Fibroblast of lung (primary cell): Measurements from ENCODE around the gene PLXNA2. TPM values are rescaled to one million over a fixed set of nuclear protein-coding genes. Genes with fewer than 3 reads are reported as not detected.
A peak's percentile ranks its signal among the peaks of the same experiment; 100 is the strongest.

Experiments
- DNase-seq, 2 donors: peaks; one replicate each; pipeline versions ENCODE4 v3.0.0 to v3.0.0-alpha.2; 2010; ENCODE audit warnings: low read depth in 2 of 2
- H2AFZ ChIP-seq: 2 replicates; pipeline ENCODE4 v1.5.1; 2012; ENCODE audit warnings: low read length, control low read depth, inconsistent platforms
- H3K27ac ChIP-seq: 2 replicates; pipeline ENCODE4 v1.5.1; 2011; ENCODE audit warnings: low read length, control low read depth; ENCODE audit not compliant: insufficient read depth
- H3K27me3 ChIP-seq: 2 replicates; pipeline ENCODE4 v1.5.1; 2011; ENCODE audit warnings: mild to moderate bottlenecking, low read length; ENCODE audit not compliant: control insufficient read depth, insufficient read depth
- H3K36me3 ChIP-seq: 2 replicates; pipeline ENCODE4 v1.5.1; 2011; ENCODE audit warnings: low read length; ENCODE audit not compliant: control insufficient read depth, insufficient read depth
- H3K4me1 ChIP-seq: 2 replicates; pipeline ENCODE4 v1.5.1; 2011; ENCODE audit warnings: low read length; ENCODE audit not compliant: control insufficient read depth, insufficient read depth; ENCODE audit errors: extremely low read depth
- H3K4me2 ChIP-seq: 2 replicates; pipeline ENCODE4 v1.5.1; 2011; ENCODE audit warnings: low read length, control low read depth; ENCODE audit not compliant: insufficient read depth; ENCODE audit errors: extremely low read depth
- H3K4me3 ChIP-seq, 4 experiments: fragments of 200-600 bp in 1 of 4; sonication (generic) in 1 of 4; replicated peaks in 1 of 4; 2 replicates each; pipeline ENCODE4 v1.5.1; 2011 to 2016; ENCODE audit warnings: low read length in 4 of 4, low read depth in 3 of 4, mild to moderate bottlenecking in 3 of 4, control low read depth in 2 of 4, inconsistent platforms in 1 of 4, mixed read lengths in 1 of 4; ENCODE audit not compliant: insufficient read depth in 1 of 4; ENCODE audit errors: control extremely low read depth in 1 of 4
- H3K79me2 ChIP-seq: 2 replicates; pipeline ENCODE4 v1.5.1; 2012; ENCODE audit warnings: mild to moderate bottlenecking, low read length, inconsistent platforms; ENCODE audit not compliant: control insufficient read depth, insufficient read depth
- H3K9ac ChIP-seq: 2 replicates; pipeline ENCODE4 v1.5.1; 2011; ENCODE audit warnings: mild to moderate bottlenecking, low read length, control low read depth; ENCODE audit not compliant: insufficient read depth
- H3K9me3 ChIP-seq: 2 replicates; pipeline ENCODE4 v1.5.1; 2012; ENCODE audit warnings: low read depth, low read length; ENCODE audit not compliant: control insufficient read depth, insufficient read depth
- H4K20me1 ChIP-seq: 2 replicates; pipeline ENCODE4 v1.5.1; 2011; ENCODE audit warnings: low read length; ENCODE audit not compliant: control insufficient read depth, insufficient read depth; ENCODE audit errors: extremely low read depth
- CTCF ChIP-seq, 2 donors: IDR thresholded peaks in 1 of 2; conservative IDR thresholded peaks in 1 of 2; 1 replicate in 1 of 2; 2 replicates in 1 of 2; pipeline ENCODE4 v1.5.1; 2011 to 2012; ENCODE audit warnings: low read length in 2 of 2, control low read depth in 1 of 2, inconsistent platforms in 1 of 2, low read depth in 1 of 2, mild to moderate bottlenecking in 1 of 2
- EZH2 ChIP-seq: IDR thresholded peaks from 2 replicates; pipeline ENCODE4 v1.5.1; 2012; ENCODE audit warnings: low read length, control low read depth, mild to moderate bottlenecking; ENCODE audit errors: missing control alignments
- polyA plus RNA-seq, 2 donors: library from polyadenylated mRNA; depleted of rRNA in 1 of 2; stranded (reverse) in 1 of 2; unstranded in 1 of 2; fragments of >200 nt; gene quantifications; 2 replicates each; pipeline ENCODE4 v1.2.1, GENCODE V29; 2011 to 2012; ENCODE audit warnings: missing spikeins in 1 of 2
- total RNA-seq: library from RNA; depleted of rRNA; stranded (reverse); fragments of >200 nt; gene quantifications from 2 replicates; pipeline ENCODE4 v1.2.1, GENCODE V29; 2014

Gene PLXNA2
- total and polyA plus RNA-seq, 2 donors (not counting 1 experiment from before 2014, with no cell fraction given) = 0.43 to 2.0 TPM

GRCh38 chr1:208180421-208180820 lies 63.8 kb downstream of the PLXNA2 start:
- H3K36me3 ChIP-seq = no peaks in the 10 kb centered on the region
- H3K4me1 ChIP-seq = peaks cover 8% of the 10 kb centered on the region
- TF ChIP-seq CTCF (conservative IDR thresholded peaks at IDR 0.05 in 1 of 2, IDR thresholded peaks at IDR 0.05 in 1 of 2; ENCODE audit: low read depth in 1 of 2, low read length in 2 of 2) (no peak), EZH2 (no peak)
- DNase-seq = peak in 1 of 2 donors; percentile 27
- no peak overlapping the region for H3K9ac ChIP-seq
- no peak overlapping the region for H3K4me2 ChIP-seq
- no peak overlapping the region for H3K4me3 ChIP-seq
- no peaks in the 10 kb centered on the region for H3K9me3 ChIP-seq
- no peaks in the 10 kb centered on the region for H3K79me2 ChIP-seq
- no peaks in the 10 kb centered on the region for H3K27me3 ChIP-seq
- H4K20me1 ChIP-seq = no peaks in the 10 kb centered on the region
- H2AFZ ChIP-seq = no peak overlapping the region
- H3K27ac ChIP-seq = no peak overlapping the region

- peaks cover 7% of the 10 kb centered on the region for H3K4me1 ChIP-seq
- H3K9ac ChIP-seq = no peak overlapping the region
Observed at GRCh38 chr1:208179961-208180409, 64.2 kb downstream of the PLXNA2 start.

GRCh38 chr1:208179263-208179816 lies 64.8 kb downstream of the PLXNA2 start:
- H3K36me3 ChIP-seq = no peaks in the 10 kb centered on the region
- DNase-seq = peak in 1 of 2 donors; percentile 18
- no peaks in the 10 kb centered on the region for H3K9me3 ChIP-seq
- H3K4me1 ChIP-seq = peaks cover 9% of the 10 kb centered on the region
- no peak overlapping the region for H3K27ac ChIP-seq
- H3K4me3 ChIP-seq = no peak overlapping the region
- no peaks in the 10 kb centered on the region for H3K27me3 ChIP-seq
- no peak overlapping the region for H3K4me2 ChIP-seq
- TF ChIP-seq CTCF (conservative IDR thresholded peaks at IDR 0.05 in 1 of 2, IDR thresholded peaks at IDR 0.05 in 1 of 2; ENCODE audit: low read depth in 1 of 2, low read length in 2 of 2) (no peak), EZH2 (no peak)
- H3K79me2 ChIP-seq = no peaks in the 10 kb centered on the region
- no peaks in the 10 kb centered on the region for H4K20me1 ChIP-seq
- no peak overlapping the region for H3K9ac ChIP-seq
- H2AFZ ChIP-seq = no peak overlapping the region

More at GRCh38 chr1:208179961-208180409, 64.2 kb downstream of the PLXNA2 start:
- DNase-seq = no peak
- Histone ChIP-seq H3K79me2 (no peaks in the 10 kb centered on the region), H3K9me3 (no peaks in the 10 kb centered on the region), H4K20me1 (no peaks in the 10 kb centered on the region), H3K27me3 (no peaks in the 10 kb centered on the region), H3K4me3 (no peak overlapping the region), H3K4me2 (no peak overlapping the region), H3K27ac (no peak overlapping the region), H2AFZ (no peak overlapping the region), H3K36me3 (no peaks in the 10 kb centered on the region)
- no peak for TF ChIP-seq EZH2
